Neural cell (in vitro differentiated cells): Measurements from ENCODE around the gene UVRAG. TPM values are rescaled to one million over a fixed set of nuclear protein-coding genes. Genes with fewer than 3 reads are reported as not detected.
"Not testable (repeated sequence)": the region's sequence is repeated elsewhere in the genome, so short reads cannot be mapped to it uniquely, and the experiment has no call there.

ENCODE experiments used
- H2AFZ ChIP-seq: fragments of 200-600, 300-800 bp; sonication (generic), shearing (Covaris generic); 2 replicates; pipeline ENCODE4 v1.6.0; 2014; ENCODE audit warnings: low read depth, mild to moderate bottlenecking, antibody characterized with exemption, low read length, moderate library complexity
- H3F3A ChIP-seq: fragments of 200-600 bp; shearing (Covaris generic); 2 replicates; pipeline ENCODE4 v1.6.1; 2016; ENCODE audit warnings: mild to moderate bottlenecking, moderate library complexity, mixed read lengths, antibody characterized with exemption, low read length; ENCODE audit not compliant: insufficient read depth, poor library complexity, severe bottlenecking
- H3K27ac ChIP-seq: fragments of 200-600, 300-800 bp; sonication (generic), shearing (Covaris generic); 2 replicates; pipeline ENCODE4 v1.5.1; 2014; ENCODE audit warnings: mild to moderate bottlenecking, low read length, moderate library complexity
- H3K27me3 ChIP-seq: fragments of 300-800, 200-600 bp; sonication (generic), shearing (Covaris generic); 2 replicates; pipeline ENCODE4 v1.6.0; 2014; ENCODE audit warnings: mild to moderate bottlenecking, low read depth, low read length, moderate library complexity; ENCODE audit not compliant: insufficient read depth
- H3K36me3 ChIP-seq: fragments of 300-800, 200-600 bp; sonication (generic), shearing (Covaris generic); 2 replicates; pipeline ENCODE4 v1.5.1; 2014; ENCODE audit warnings: mild to moderate bottlenecking, antibody characterized with exemption, low read length, moderate library complexity; ENCODE audit not compliant: insufficient read depth
- H3K4me2 ChIP-seq: fragments of 300-800, 200-600 bp; sonication (generic), shearing (Covaris generic); 2 replicates; pipeline ENCODE4 v1.6.0; 2014; ENCODE audit warnings: mild to moderate bottlenecking, low read length
- H3K4me3 ChIP-seq: fragments of 300-800, 200-600 bp; sonication (generic), shearing (Covaris generic); 2 replicates; pipeline ENCODE4 v1.5.1; 2014; ENCODE audit warnings: mild to moderate bottlenecking, low read length, moderate library complexity
- H3K79me2 ChIP-seq: fragments of 200-600 bp; shearing (Covaris generic); replicated peaks from 2 replicates; pipeline ENCODE4 v1.6.0; 2014; ENCODE audit warnings: mild to moderate bottlenecking, low read length, moderate library complexity; ENCODE audit not compliant: insufficient read depth
- H3K9ac ChIP-seq: fragments of 300-800, 200-600 bp; sonication (generic), shearing (Covaris generic); 2 replicates; pipeline ENCODE4 v1.6.1; 2016; ENCODE audit warnings: mild to moderate bottlenecking, low read length, mixed read lengths
- H3K9me2 ChIP-seq: fragments of 200-600 bp; shearing (Covaris generic); 2 replicates; pipeline ENCODE4 v1.6.1; 2016; ENCODE audit warnings: mild to moderate bottlenecking, low read length, mixed read lengths; ENCODE audit not compliant: insufficient read depth
- H3K9me3 ChIP-seq: fragments of 200-600, 300-800 bp; sonication (generic), shearing (Covaris generic); 2 replicates; pipeline ENCODE4 v1.6.1; 2016; ENCODE audit warnings: mild to moderate bottlenecking, mixed run types, low read length, moderate library complexity, mixed read lengths
- H4K20me1 ChIP-seq: fragments of 200-600 bp; shearing (Covaris generic); 2 replicates; pipeline ENCODE4 v1.6.1; 2016; ENCODE audit warnings: mild to moderate bottlenecking, mixed run types; ENCODE audit not compliant: insufficient read depth
- EP300 ChIP-seq: fragments of 450-650 bp; conservative IDR thresholded peaks from 2 replicates; pipeline ENCODE4 v1.6.1; 2014; ENCODE audit warnings: antibody characterized with exemption, mild to moderate bottlenecking, moderate library complexity; ENCODE audit not compliant: poor library complexity, severe bottlenecking
- EZH2 ChIP-seq: fragments of 200-600, 300-800 bp; shearing (Covaris generic), sonication (generic); IDR thresholded peaks from 2 replicates; pipeline ENCODE4 v1.6.1; 2014; ENCODE audit warnings: antibody characterized with exemption, low read length, borderline replicate concordance, mild to moderate bottlenecking; ENCODE audit not compliant: insufficient read depth, poor library complexity, severe bottlenecking
- MXI1 ChIP-seq: fragments of 450-650 bp; conservative IDR thresholded peaks from 2 replicates; pipeline ENCODE4 v1.6.1; 2014; ENCODE audit warnings: antibody characterized with exemption, mild to moderate bottlenecking; ENCODE audit not compliant: poor library complexity, severe bottlenecking
- POLR2AphosphoS5 ChIP-seq: IDR thresholded peaks from 2 replicates; pipeline ENCODE4 v1.6.1; 2012
- RAD21 ChIP-seq: fragments of 450-650 bp; conservative IDR thresholded peaks from 2 replicates; pipeline ENCODE4 v1.6.1; 2014; ENCODE audit warnings: antibody characterized with exemption, mild to moderate bottlenecking, moderate library complexity
- SMC3 ChIP-seq: fragments of 450-650 bp; conservative IDR thresholded peaks from 2 replicates; pipeline ENCODE4 v1.6.1; 2014; ENCODE audit warnings: antibody characterized with exemption, mild to moderate bottlenecking, moderate library complexity; ENCODE audit not compliant: poor library complexity
- TAF1 ChIP-seq: IDR thresholded peaks from 2 replicates; pipeline ENCODE4 v1.6.1; 2012; ENCODE audit warnings: low read depth
- polyA plus RNA-seq: library from polyadenylated mRNA; depleted of rRNA; stranded (reverse); fragments of >200 nt; gene quantifications from 2 replicates; pipeline ENCODE4 v1.2.3, GENCODE V29; 2014
- TF ChIP-seq, protein P1 (sequence below): IDR thresholded peaks from 2 replicates; pipeline ENCODE4 v1.6.1; 2012; ENCODE audit warnings: borderline replicate concordance
- TF ChIP-seq, protein P2 (sequence below): fragments of 450-650 bp; IDR thresholded peaks from 2 replicates; pipeline ENCODE4 v1.5.1; 2014; ENCODE audit warnings: antibody characterized with exemption, mild to moderate bottlenecking, moderate library complexity; ENCODE audit not compliant: poor library complexity, severe bottlenecking

The UVRAG gene
- polyA plus RNA-seq, 1 donor from 2014 or later = 31.6 TPM

DNA sequence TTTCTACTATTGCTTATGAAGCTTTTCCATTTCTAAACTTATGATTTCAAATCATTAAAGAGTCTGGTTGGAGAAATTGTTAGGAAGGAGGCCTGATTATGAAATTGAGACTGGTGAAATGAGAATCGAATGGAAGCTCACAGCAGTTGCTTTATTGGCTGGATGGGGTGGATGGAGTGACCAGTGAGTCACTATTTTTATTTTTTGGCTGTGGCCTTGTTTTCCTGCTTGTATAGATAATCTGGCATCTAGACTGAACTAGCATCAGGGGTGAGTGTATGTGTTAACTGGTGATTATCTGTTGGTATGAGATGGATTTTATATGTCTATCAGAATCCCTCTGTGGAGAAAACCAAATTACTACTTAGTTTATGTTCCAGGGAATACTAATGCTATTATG, 36.2 kb downstream of the UVRAG start:
- TF ChIP-seq RAD21 (no peak), EP300 (no peak), SMC3 (no peak), EZH2 (no peak), TAF1 (no peak), MXI1 (no peak), POLR2AphosphoS5 (no peak)
- TF ChIP-seq, protein P1, sequence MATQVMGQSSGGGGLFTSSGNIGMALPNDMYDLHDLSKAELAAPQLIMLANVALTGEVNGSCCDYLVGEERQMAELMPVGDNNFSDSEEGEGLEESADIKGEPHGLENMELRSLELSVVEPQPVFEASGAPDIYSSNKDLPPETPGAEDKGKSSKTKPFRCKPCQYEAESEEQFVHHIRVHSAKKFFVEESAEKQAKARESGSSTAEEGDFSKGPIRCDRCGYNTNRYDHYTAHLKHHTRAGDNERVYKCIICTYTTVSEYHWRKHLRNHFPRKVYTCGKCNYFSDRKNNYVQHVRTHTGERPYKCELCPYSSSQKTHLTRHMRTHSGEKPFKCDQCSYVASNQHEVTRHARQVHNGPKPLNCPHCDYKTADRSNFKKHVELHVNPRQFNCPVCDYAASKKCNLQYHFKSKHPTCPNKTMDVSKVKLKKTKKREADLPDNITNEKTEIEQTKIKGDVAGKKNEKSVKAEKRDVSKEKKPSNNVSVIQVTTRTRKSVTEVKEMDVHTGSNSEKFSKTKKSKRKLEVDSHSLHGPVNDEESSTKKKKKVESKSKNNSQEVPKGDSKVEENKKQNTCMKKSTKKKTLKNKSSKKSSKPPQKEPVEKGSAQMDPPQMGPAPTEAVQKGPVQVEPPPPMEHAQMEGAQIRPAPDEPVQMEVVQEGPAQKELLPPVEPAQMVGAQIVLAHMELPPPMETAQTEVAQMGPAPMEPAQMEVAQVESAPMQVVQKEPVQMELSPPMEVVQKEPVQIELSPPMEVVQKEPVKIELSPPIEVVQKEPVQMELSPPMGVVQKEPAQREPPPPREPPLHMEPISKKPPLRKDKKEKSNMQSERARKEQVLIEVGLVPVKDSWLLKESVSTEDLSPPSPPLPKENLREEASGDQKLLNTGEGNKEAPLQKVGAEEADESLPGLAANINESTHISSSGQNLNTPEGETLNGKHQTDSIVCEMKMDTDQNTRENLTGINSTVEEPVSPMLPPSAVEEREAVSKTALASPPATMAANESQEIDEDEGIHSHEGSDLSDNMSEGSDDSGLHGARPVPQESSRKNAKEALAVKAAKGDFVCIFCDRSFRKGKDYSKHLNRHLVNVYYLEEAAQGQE = no peak
- TF ChIP-seq, protein P2, sequence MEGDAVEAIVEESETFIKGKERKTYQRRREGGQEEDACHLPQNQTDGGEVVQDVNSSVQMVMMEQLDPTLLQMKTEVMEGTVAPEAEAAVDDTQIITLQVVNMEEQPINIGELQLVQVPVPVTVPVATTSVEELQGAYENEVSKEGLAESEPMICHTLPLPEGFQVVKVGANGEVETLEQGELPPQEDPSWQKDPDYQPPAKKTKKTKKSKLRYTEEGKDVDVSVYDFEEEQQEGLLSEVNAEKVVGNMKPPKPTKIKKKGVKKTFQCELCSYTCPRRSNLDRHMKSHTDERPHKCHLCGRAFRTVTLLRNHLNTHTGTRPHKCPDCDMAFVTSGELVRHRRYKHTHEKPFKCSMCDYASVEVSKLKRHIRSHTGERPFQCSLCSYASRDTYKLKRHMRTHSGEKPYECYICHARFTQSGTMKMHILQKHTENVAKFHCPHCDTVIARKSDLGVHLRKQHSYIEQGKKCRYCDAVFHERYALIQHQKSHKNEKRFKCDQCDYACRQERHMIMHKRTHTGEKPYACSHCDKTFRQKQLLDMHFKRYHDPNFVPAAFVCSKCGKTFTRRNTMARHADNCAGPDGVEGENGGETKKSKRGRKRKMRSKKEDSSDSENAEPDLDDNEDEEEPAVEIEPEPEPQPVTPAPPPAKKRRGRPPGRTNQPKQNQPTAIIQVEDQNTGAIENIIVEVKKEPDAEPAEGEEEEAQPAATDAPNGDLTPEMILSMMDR = no peak
- Histone ChIP-seq H3K4me2 (no peak overlapping the region), H3K9me2 (no peaks in the 10 kb centered on the region), H3K9me3 (no peaks in the 10 kb centered on the region), H3K27me3 (no peaks in the 10 kb centered on the region), H3F3A (no peaks in the 10 kb centered on the region), H2AFZ (no peak overlapping the region), H3K79me2 (no peaks in the 10 kb centered on the region), H3K27ac (no peak overlapping the region), H4K20me1 (no peaks in the 10 kb centered on the region), H3K9ac (no peak overlapping the region), H3K36me3 (no peaks in the 10 kb centered on the region), H3K4me3 (no peak overlapping the region)

DNA sequence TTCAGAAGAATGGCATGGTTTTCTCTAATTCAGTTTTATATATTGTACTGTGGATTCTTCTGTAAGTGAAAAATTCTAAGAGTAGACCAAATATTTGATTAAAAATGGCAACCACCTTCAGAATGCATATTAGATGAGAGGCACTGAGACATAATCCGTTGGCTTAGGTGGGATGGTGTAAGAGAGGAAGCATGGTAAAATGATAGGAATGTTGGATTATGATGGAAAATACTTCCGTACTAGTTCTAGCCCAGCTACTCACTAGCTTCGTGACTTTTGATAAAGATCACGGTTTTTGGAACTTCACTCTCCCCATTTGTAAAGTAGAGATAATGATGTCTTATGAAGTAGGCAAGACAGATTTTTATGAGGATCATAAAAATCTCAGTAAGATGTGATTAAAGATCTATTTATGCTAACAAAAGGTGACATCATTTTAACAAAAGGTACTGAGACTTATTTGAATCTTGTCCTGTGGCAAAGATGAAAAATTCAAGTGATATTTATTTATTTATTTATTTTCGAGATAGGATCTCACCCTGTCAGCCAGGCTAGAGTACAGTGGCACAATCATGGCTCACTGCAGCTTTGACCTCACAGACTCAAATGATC, 37.5 kb downstream of the UVRAG start:
- Histone ChIP-seq H3K9ac (no peak overlapping the region), H3K9me3 (no peaks in the 10 kb centered on the region), H3K27me3 (no peaks in the 10 kb centered on the region), H3K4me3 (no peak overlapping the region), H3K4me2 (no peak overlapping the region), H3K27ac (no peak overlapping the region), H3F3A (no peaks in the 10 kb centered on the region), H3K79me2 (no peaks in the 10 kb centered on the region), H3K36me3 (no peaks in the 10 kb centered on the region), H4K20me1 (no peaks in the 10 kb centered on the region), H3K9me2 (no peaks in the 10 kb centered on the region), H2AFZ (no peak overlapping the region)
- TF ChIP-seq RAD21 (no peak), SMC3 (no peak), MXI1 (no peak), POLR2AphosphoS5 (no peak), TAF1 (no peak), EP300 (no peak)
- TF ChIP-seq, protein P2 = no peak

DNA sequence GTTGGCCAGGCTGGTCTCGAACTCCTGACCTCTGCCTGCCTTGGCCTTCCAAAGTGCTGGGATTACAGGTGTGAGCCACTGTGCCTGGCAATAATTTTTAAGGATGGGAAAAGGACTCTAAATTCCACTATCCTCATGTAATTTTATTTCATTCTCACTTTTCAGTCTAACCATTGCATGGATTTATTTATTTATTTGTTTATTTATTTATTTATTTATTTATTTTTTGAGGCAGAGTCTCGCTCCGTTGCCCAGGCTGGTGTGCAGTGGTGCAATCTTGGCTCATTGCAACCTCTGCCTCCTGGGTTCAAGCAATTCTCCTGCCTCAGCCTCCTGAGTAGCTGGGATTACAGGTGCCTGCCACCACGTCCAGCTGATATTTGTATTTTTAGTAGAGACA, 38.6 kb downstream of the UVRAG start:
- not testable (repeated sequence) for H3K9me3 ChIP-seq, H3K9ac ChIP-seq, H3K79me2 ChIP-seq, H3K4me2 ChIP-seq, H3K27me3 ChIP-seq, H3K27ac ChIP-seq, H2AFZ ChIP-seq, H3K36me3 ChIP-seq, H3K9me2 ChIP-seq, H4K20me1 ChIP-seq, H3F3A ChIP-seq, H3K4me3 ChIP-seq
